GM23248 (cell line): ENCODE measurements around the gene RASA4. TPM values are rescaled to one million over a fixed set of nuclear protein-coding genes. Genes with fewer than 3 reads are reported as not detected.
A peak's percentile ranks its signal among the peaks of the same experiment; 100 is the strongest.
"Not testable (repeated sequence)": the region's sequence is repeated elsewhere in the genome, so short reads cannot be mapped to it uniquely, and the experiment has no call there.

ENCODE experiments used
- DNase-seq: peaks from one replicate; pipeline ENCODE4 v3.0.0-alpha.2; 2015
- H2AFZ ChIP-seq: fragments of 200-600 bp; sonication (generic); 2 replicates; pipeline ENCODE4 v1.6.1; 2016; ENCODE audit warnings: antibody characterized with exemption
- H3F3A ChIP-seq: fragments of 200-600 bp; sonication (generic); 2 replicates; pipeline ENCODE4 v1.6.1; 2016; ENCODE audit warnings: mild to moderate bottlenecking, antibody characterized with exemption, mixed run types; ENCODE audit not compliant: insufficient read depth
- H3K27ac ChIP-seq: fragments of 200-600 bp; sonication (generic); 2 replicates; pipeline ENCODE4 v1.5.1; 2016; ENCODE audit warnings: mild to moderate bottlenecking
- H3K27me3 ChIP-seq: fragments of 200-600 bp; sonication (generic); replicated peaks from 2 replicates; pipeline ENCODE4 v1.6.1; 2016; ENCODE audit warnings: mild to moderate bottlenecking; ENCODE audit not compliant: insufficient read depth
- H3K36me3 ChIP-seq: fragments of 200-600 bp; sonication (generic); 2 replicates; pipeline ENCODE4 v1.6.1; 2016; ENCODE audit warnings: low read depth, mild to moderate bottlenecking
- H3K4me1 ChIP-seq: fragments of 200-600 bp; sonication (generic); 2 replicates; pipeline ENCODE4 v1.6.1; 2016; ENCODE audit warnings: mild to moderate bottlenecking; ENCODE audit not compliant: insufficient read depth
- H3K4me2 ChIP-seq: fragments of 200-600 bp; sonication (generic); one replicate; pipeline ENCODE4 v1.6.1; 2016; ENCODE audit warnings: mild to moderate bottlenecking; ENCODE audit not compliant: unreplicated experiment
- H3K4me3 ChIP-seq: fragments of 200-600 bp; sonication (generic); 2 replicates; pipeline ENCODE4 v1.5.1; 2016; ENCODE audit warnings: mild to moderate bottlenecking
- H3K79me2 ChIP-seq: fragments of 200-600 bp; sonication (generic); 2 replicates; pipeline ENCODE4 v1.6.1; 2016; ENCODE audit warnings: mild to moderate bottlenecking; ENCODE audit not compliant: insufficient read depth
- H3K9ac ChIP-seq: fragments of 200-600 bp; sonication (generic); 2 replicates; pipeline ENCODE4 v1.6.1; 2016; ENCODE audit warnings: mild to moderate bottlenecking
- H3K9me2 ChIP-seq: fragments of 200-600 bp; sonication (generic); 2 replicates; pipeline ENCODE4 v1.6.1; 2016; ENCODE audit warnings: mixed run types, mild to moderate bottlenecking, moderate library complexity; ENCODE audit not compliant: insufficient read depth
- H3K9me3 ChIP-seq: fragments of 200-600 bp; sonication (generic); one replicate; pipeline ENCODE4 v1.6.1; 2017; ENCODE audit warnings: low read depth
- H4K20me1 ChIP-seq: fragments of 200-600 bp; sonication (generic); 2 replicates; pipeline ENCODE4 v1.6.0; 2016; ENCODE audit not compliant: insufficient read depth
- whole genome bisulfite sequencing, 2 experiments: methylation state at CpG; one replicate each; pipeline ENCODE4 v1.1.6; 2015 to 2017; ENCODE audit warnings: low lambda C conversion rate in 2 of 2, low coverage in 1 of 2; ENCODE audit errors: missing lambda C conversion rate in 2 of 2; 5-methylcytosine and 5-hydroxymethylcytosine counted together
- in situ Hi-C: fragments of 300-500 bp; cut with MboI; formaldehyde crosslinking; loops from 2 replicates; pipeline ENCODE4 v1.15.0; 2020
- polyA plus RNA-seq: library from polyadenylated mRNA; unstranded; fragments of >200 nt; fragmentation: Nextera tagmentation; extraction: Ambion mirVana; gene quantifications from 2 replicates; pipeline ENCODE4 v1.2.1, GENCODE V29; 2016
- total RNA-seq: library from RNA; depleted of rRNA; stranded (reverse); fragments of >200 nt; shearing (Covaris generic); gene quantifications from 2 replicates; pipeline ENCODE4 v1.2.3, GENCODE V29; 2014

Gene RASA4
- total and polyA plus RNA-seq, 2 experiments from 2014 or later, result 1.2 to 1.7 TPM

DNA sequence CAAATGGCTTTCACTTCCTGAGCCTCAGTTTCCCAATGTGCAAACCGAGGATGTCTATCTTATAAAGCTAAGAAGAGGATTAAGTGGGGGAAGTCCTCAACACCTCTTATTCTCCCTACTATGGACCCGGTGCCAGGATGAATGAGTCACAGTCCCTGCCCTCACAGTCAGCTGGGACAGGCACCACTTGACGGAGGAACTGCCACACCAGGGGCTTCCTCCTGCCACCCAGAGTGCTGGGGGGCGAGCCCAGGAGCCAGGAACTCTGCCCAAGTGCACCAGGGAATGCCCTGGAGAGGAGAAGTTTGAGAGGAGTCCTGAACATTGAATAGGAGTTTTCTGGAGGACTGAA lies 2.2 kb downstream of the RASA4 start:
- DNase-seq, H3K4me2 ChIP-seq, H3K9me3 ChIP-seq, H3K9ac ChIP-seq, H3K4me3 ChIP-seq, H3F3A ChIP-seq, H3K9me2 ChIP-seq, H4K20me1 ChIP-seq, H3K36me3 ChIP-seq, in situ Hi-C loops, H3K27ac ChIP-seq, H2AFZ ChIP-seq, H3K27me3 ChIP-seq, H3K79me2 ChIP-seq, H3K4me1 ChIP-seq: not testable (repeated sequence)
- no CpG with 5 or more reads among the region's 4 CpGs for WGBS, 2 experiments

DNA sequence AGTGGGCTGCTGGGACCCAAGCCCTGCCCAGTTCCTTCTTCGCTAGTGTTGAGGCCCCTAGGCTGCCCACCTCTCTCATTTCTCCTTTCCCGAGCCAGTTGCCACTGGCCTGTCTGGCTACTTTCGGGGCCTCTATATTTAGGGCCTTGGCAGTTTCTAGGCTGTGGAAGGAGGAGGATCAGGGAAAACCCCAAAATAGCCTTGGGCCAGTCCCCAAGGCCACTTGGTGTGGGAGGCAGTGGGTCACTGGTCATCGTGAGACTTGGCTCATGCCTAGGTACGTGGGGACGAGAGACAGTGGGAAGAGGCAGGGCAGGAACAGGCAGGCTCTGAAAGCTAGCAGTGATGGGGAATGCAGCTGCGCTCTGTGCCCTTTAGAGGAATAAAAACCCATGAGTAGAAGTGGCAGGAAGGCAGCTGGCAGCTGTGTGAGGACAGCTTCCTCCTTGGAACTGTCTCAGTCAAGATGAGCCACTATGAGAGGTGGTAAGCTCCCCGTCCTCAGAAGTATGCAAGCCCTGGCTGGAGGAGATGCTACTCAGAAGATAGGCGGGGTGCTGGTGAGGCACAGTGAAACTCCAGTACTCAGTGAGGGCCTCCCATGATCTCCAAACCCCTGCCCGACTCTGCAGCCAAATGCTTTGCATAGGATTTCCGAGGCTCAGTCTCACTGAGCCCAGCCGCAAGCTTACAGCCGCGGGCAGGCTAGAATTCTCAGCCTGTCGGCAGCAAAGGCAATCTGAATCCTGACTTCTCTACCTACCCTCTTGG lies 2.8 kb downstream of the RASA4 start:
- H3K9ac ChIP-seq, H2AFZ ChIP-seq, H3K9me2 ChIP-seq, H3K9me3 ChIP-seq, in situ Hi-C loops, H3K4me2 ChIP-seq, H3K27me3 ChIP-seq, H4K20me1 ChIP-seq, H3K36me3 ChIP-seq, H3K4me3 ChIP-seq, DNase-seq, H3K79me2 ChIP-seq, H3F3A ChIP-seq, H3K27ac ChIP-seq, H3K4me1 ChIP-seq: not testable (repeated sequence)
- WGBS, 2 experiments, result no CpG with 5 or more reads among the region's 15 CpGs

DNA sequence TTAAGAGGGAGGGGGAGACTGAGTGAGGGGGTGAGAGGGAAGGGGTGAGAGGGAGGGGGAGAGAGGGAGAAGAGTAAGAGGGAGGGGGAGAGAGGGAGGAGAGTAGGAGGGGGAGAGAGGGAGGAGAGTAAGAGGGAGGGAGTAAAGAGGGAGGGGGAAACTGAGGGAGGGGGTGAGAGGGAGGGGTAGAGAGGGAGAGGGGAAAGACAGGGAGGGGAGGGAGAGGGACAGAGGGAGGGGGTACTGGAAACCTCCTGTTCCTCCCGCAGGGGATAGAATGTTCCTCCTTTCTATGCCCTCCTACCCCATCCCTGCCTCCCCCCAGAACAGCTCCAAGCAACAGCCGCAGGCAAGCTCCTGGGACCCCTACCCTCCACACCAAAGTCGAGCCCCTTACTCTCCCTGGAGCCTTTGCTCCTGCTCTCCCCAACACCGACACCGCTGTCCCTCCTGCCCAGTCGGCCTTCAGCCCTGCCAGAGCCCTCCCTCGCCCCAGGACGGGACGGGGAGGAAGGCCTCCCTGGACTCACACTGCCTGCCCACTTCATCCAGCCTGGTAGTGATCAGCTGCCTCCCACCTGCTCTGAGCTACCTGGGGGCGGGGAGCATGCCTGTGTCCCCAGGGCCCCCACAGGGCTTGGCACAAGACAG lies 4.8 kb downstream of the RASA4 start:
- peak; percentile 0 for DNase-seq
- H3K79me2 ChIP-seq, H4K20me1 ChIP-seq, H3K4me2 ChIP-seq, H3K9me2 ChIP-seq, in situ Hi-C loops, H3F3A ChIP-seq, H3K4me1 ChIP-seq, H3K9me3 ChIP-seq, H3K27me3 ChIP-seq, H3K36me3 ChIP-seq, H3K27ac ChIP-seq, H2AFZ ChIP-seq, H3K9ac ChIP-seq, H3K4me3 ChIP-seq: not testable (repeated sequence)
- WGBS, 2 experiments, result 55 to 92% methylated on average over 2 to 7 of the region's 10 CpGs

DNA sequence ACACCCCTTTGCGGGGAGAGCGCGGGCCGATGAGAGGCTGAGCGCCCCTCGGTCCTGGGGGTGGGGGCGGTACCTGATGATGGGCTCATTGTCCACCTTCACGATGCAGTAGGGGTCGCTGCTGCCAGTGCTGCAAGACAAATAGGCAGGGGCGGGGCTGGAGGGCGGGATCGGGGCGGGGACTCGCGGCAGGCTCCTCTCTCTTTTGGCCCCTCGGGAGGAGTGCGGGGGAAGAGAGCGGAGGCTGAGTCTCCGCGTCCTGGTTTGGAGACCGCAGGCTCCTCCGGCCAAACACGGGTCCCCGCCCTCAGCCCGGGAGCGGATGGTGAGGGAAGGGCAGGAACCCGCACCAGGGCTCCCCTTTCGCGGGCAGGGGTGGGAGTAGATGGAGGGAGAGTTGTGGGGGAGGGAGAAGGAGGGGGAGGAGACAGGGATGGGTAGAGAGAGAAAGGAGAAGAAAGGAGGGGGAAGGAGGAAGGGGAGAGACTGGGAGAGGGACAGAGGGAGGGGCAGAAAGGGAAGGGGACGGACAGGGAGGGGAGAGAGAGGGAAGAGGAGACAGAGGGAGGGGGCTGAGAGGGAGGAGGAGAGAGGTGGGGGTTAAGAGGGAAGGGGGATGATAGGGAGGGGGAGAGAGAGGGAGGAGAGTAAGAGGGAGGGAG lies 5.4 kb downstream of the RASA4 start:
- H3K9me3 ChIP-seq, H3K27me3 ChIP-seq, H3K9ac ChIP-seq, in situ Hi-C loops, H3K4me2 ChIP-seq, H3K4me1 ChIP-seq, DNase-seq, H3K4me3 ChIP-seq, H2AFZ ChIP-seq, H3F3A ChIP-seq, H3K79me2 ChIP-seq, H3K9me2 ChIP-seq, H3K36me3 ChIP-seq, H4K20me1 ChIP-seq, H3K27ac ChIP-seq: not testable (repeated sequence)
- no CpG with 5 or more reads among the region's 30 CpGs for WGBS, 2 experiments

DNA sequence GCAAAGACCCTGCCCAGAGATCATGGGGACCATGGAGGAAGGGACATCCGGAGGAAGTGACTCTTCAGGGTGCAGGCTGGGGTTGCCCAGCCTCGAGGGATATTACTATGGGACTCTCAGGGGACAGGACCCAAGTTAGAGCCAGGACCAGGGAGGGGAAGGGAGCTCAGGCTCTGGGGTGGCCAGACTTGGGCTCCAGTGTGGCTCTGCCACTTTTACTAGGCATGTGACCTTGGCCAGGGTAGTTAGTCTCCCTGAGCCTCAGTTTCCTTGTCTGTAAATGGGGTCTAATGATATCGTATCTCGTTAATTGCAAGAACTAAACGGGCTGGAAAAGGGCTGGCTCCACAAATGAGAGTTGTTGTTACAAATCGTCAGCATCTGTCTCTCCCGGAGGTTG lies 6.1 kb downstream of the RASA4 start:
- H4K20me1 ChIP-seq, DNase-seq, in situ Hi-C loops: not testable (repeated sequence)

DNA sequence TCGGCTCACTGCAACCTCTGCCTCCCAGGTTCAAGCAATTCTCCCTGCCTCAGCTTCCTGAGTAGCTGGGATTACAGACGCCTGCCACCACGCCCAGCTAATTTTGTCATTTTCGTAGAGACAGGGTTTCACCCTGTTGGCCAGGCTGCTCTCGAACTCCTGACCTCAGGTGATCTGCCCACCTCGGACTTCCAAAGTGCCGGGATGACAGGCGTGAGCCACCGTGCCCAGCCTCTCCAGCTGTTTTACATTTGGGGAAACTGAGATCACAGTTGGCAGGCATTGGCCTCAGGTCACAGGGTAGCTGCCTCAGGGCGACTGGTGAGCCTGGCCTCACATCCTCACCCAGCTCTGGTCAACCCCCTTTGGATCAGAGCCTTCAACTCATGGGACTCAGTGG lies 6.8 kb downstream of the RASA4 start:
- DNase-seq, H3K79me2 ChIP-seq, H3K4me3 ChIP-seq, H3K4me2 ChIP-seq, in situ Hi-C loops, H3K36me3 ChIP-seq, H3K4me1 ChIP-seq, H3K9me2 ChIP-seq, H3K9ac ChIP-seq, H3K27me3 ChIP-seq, H3K9me3 ChIP-seq, H4K20me1 ChIP-seq, H2AFZ ChIP-seq, H3F3A ChIP-seq, H3K27ac ChIP-seq: not testable (repeated sequence)
- 58% methylated on average over 6 of the region's 10 CpGs; no CpG with 5 or more reads in 1 of the 2 experiments for WGBS, 2 experiments

More for the DNA sequence above, 6.1 kb downstream of the RASA4 start:
- not testable (repeated sequence) for H3K36me3 ChIP-seq, H3K27ac ChIP-seq, H3K9me2 ChIP-seq, H3F3A ChIP-seq, H3K27me3 ChIP-seq, H3K9ac ChIP-seq, H2AFZ ChIP-seq, H3K9me3 ChIP-seq, H3K4me2 ChIP-seq, H3K4me1 ChIP-seq, H3K79me2 ChIP-seq, H3K4me3 ChIP-seq
- 48% methylated on average over 2 of the region's 7 CpGs; no CpG with 5 or more reads in 1 of the 2 experiments for WGBS, 2 experiments

DNA sequence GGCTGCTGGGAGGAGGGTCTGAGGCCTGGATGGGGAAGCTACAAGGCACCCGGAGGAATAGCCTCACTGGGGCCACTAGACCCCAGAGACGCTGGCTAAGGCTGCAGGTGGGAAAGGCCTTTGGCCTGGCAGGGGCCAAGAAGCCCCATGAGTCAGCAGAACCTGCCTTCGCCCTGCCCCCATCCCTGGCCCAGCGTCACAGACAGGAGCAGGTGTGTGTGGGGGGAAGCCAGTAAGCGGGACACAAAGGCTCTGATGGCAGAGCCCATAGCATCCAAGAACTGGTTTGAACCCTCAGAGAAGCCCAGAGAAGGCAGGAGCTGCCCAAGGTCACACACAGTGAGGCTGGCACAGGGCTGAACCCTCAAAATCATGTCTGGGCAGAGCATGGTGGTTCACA lies 9.7 kb downstream of the RASA4 start:
- H3K9ac ChIP-seq, H3K27me3 ChIP-seq, H3K27ac ChIP-seq, H3K4me2 ChIP-seq, H2AFZ ChIP-seq, H3K4me1 ChIP-seq, H3K9me2 ChIP-seq, in situ Hi-C loops, H3K36me3 ChIP-seq, H3K4me3 ChIP-seq, H3K79me2 ChIP-seq, H4K20me1 ChIP-seq, DNase-seq, H3F3A ChIP-seq, H3K9me3 ChIP-seq: not testable (repeated sequence)
- no CpG with 5 or more reads among the region's 5 CpGs for WGBS, 2 experiments
